GM19238 (cell line): ENCODE measurements around the gene ZDHHC23.

ENCODE experiments used
- DNase-seq: peaks from one replicate; pipeline ENCODE4 v3.0.0; 2011; ENCODE audit warnings: low spot score; ENCODE audit not compliant: insufficient read length

ZDHHC23 gene

DNA sequence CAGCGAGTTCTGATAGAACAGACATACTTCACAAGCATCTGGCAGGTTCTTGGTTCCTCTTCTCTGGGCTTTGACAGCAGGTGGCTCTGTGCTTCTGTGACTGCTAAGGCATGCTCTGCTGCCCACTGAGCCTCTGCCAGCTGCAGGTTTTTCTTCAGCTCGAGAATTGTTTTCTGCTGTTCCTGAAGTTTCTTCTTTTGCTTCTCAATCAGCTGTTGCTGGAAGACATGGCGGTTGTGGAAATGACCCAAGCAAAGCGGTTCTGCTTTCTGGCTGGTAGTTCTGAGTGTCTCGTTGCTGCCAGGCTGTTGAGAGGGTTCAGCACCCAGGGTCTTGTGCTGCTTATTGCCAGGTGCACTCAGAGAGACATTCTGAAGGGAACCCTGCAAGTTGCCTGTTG is 57.7 kb downstream of the ZDHHC23 start:
- DNase-seq: no peak

DNA sequence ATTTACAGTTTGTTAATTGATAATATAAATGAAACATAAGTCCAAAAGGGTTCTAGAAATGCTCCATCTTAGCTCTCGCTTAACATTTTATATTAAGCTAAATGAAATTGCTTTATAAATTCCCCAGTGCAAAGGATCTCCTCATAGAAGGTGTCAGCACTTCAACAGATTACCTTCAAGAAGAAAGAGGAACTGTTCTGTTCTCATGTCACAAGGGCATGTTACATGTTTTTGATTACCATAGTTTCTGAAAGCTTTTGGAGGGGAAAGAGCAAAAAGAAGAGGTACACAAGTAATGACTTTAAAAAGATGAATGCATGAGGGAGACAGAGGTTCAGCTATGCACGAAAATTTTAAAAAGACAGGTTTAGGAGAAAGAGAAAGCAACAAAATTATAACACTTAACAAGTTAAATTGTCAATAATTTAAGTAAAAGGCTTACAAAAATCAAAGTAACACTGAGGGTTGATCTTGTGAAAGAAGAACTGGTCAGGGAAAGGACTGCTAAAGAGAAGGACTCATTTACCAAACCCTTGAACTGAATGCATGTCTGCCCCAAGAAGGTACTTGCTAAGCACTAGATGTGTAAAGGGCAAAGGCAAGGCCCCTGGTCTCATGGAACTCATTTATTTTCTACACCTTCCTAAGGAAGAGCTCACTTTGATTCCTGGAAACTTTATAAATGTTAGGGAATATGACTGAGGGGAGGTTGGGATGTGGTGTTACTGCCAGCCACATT is 63.4 kb downstream of the ZDHHC23 start:
- no peak for DNase-seq
